Activated effector memory CD4-positive, alpha-beta T cell treated with Interleukin-2 at 50 U/mL for 16 hours (primary cell): ENCODE data around the gene RRP8.

ENCODE experiments used
- DNase-seq: peaks from one replicate; pipeline ENCODE4 v3.0.0-alpha.2; 2020

The RRP8 gene

GRCh38 chr11:6616596-6617250, 13.3 kb upstream of the RRP8 start:
- no peak for DNase-seq

GRCh38 chr11:6615882-6616585, 12.6 kb upstream of the RRP8 start:
- no peak for DNase-seq

DNA sequence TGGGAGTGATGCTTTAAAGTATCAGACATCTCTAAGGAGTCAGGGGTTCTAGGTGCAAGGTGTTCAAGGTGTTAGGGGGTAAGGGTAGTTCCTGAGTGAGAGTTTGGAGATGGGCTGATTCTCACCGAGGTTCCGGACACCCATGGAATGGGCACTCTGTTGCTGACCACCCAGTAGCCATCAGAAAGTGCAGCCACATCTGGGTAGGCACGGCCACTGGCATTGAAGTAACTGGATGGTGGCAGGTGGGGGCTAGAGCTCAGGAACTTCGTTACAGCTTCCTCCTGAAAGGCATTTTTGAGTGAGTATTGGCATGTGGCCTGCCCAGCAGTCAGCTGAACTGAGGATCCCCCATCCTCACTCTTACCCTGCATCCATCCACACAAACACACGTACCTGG, 11.6 kb upstream of the RRP8 start:
- no peak for DNase-seq

DNA sequence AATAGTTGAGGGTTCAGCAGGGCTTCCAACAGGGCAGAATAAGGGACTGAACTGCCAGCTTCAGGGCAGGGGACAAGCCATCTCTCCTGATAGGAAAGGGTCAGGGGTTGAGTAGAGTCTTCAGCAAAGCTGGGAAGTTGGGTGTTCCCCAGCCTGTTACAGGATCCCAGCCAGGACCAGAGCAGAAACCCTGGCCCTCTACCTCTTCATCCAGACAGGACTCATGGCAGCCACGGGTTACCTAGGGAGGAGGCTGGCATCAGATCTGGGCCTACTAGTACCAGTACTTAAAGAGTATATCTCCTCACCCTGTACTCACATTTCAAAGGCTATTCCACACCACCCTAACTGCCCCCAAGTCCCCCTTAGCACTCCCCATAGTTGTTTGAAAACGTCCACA, 11.0 kb upstream of the RRP8 start:
- DNase-seq, result no peak

DNA sequence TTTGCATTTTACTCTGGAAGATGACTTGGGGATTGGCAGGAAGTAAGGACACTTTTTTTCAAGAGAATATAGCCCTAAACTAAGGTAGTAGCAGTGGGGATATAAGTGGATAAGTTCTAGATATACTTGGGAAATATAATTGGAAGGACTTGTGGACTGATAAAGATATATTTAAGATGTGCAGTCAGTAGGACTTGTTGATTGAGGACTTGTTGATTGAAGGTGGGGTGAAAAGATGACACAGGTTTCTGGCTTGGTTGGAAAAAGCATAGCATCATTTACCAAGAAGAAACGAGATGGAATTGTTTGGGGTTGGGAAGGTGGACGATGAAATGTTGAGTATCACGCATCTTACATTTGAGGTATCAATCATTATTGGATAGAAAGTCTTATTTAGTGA, 10.1 kb upstream of the RRP8 start:
- DNase-seq, result no peak

DNA sequence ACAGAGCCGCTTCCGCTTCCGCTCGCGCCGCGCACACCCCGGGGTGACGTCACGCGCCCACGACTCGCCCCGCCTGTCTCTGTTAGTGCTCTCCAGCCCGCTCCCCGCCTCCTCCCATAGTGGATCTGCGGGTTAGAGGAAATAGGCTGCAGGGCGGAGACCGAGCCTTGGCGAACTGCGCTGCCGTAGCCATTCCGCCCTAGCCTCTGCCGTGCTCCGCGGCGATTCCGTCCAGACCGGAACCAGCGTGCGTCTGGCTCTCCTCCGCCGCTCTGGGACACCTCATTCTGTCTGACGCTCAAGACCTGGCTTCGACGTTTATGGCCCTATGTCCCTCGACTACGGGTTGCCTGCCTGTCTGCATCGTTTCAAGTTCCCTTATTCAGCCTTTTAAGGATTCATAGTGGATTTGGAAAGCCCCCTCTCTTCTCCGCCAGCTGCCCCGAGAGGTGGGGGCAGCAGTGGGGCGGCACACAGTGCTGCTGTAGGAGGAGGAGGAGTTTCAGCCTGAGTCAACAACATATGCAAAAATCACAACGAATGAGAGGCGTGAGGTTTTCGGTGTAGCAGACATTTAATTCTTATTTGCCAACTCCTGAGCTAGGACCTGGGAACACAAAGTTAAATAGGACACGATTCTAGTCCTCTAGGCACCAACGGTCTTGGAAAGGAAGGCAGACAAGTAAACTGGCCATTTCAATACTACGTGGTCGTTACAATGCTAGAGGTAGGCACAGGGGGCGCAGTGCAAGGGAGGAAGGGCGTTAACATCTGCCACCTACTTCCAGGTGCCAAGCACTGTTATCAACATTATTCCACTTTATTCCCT, 9.0 kb upstream of the RRP8 start, which contains the start of gene TAF10:
Gene TAF10 (minus strand): TSS at position 4 of the 829 bp plus-strand sequence. CDS start 27 bp downstream, outside the sequence.
- peak; percentile 91 for DNase-seq

GRCh38 chr11:6611963-6612212, 8.5 kb upstream of the RRP8 start:
- no peak for DNase-seq

GRCh38 chr11:6611092-6611962, 7.9 kb upstream of the RRP8 start:
- no peak for DNase-seq

DNA sequence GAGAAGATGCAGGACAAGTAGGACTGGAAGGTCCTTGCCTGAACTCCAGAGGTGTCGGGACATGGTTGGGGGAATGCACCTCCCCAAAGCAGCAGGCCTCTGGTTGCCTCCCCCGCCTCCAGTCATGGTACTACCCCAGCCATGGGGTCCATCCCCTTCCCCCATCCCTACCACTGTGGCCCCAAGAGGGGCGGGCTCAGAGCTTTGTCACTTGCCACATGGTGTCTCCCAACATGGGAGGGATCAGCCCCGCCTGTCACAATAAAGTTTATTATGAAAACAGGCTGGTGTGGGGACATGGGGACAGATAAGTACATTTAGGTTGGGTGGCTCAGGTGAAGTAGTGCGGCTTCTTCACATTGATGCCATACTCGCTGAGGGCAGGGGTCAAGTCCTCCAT, 7.2 kb upstream of the RRP8 start:
- DNase-seq, result no peak

- DNase-seq, result no peak
Measured at GRCh38 chr11:6609502-6610015, 6.1 kb upstream of the RRP8 start.

GRCh38 chr11:6608726-6609501, 5.5 kb upstream of the RRP8 start:
- no peak for DNase-seq

DNA sequence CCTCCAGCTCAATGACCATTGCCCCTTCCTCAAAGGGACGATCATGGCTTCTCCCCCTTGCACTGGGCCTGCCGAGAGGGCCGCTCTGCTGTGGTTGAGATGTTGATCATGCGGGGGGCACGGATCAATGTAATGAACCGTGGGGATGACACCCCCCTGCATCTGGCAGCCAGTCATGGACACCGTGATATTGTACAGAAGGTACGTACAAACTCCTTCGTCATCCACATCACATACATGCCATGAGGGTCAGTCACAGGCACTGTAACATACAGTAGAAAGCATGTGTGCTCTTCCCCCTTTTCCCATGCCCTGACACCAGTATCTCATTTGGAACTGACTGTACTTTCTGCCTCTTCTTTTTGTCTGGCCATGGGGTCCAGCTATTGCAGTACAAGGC, 4.6 kb upstream of the RRP8 start:
- DNase-seq, result no peak

- DNase-seq, result no peak
Measured at GRCh38 chr11:6607190-6607795, 3.9 kb upstream of the RRP8 start.

DNA sequence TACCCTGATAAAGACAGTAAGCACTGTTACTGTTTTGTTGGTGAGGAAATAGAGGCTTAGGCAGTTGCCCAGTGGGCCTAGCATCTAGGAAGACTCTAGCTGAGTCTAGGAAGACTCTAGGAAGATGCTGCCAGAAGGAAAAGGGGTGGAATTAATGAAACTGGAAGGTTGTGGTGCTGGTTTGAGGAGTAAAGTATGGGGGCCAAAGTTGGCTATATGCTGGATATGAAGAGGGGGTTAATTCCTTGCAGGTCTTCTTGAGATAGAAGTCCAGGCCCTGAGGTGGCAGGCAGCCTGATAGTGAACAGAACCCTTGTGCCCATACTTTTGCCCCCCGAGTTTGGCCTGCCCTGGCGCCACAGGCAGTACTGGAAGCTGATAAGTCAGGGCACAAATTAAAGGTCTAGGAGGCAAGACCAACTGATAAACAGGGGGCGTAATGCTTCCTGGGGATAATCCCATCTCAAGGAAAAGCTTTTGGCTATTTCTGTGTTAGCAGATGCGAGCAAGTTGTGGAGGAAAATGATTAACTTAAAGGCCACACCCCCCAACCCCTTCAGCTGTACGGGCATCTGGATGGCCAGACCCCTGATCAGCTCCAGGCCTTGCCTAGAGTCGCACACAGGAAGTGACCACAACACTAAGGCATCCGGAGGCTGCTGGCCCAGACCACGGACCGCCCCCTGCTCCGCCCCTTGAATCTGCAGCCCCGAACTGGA, 3.2 kb upstream of the RRP8 start:
- no peak for DNase-seq

GRCh38 chr11:6604790-6605189, 1.4 kb upstream of the RRP8 start:
- DNase-seq, result no peak

- DNase-seq, result peak; percentile 42
Measured at GRCh38 chr11:6604081-6604626, 738 bp upstream of the RRP8 start.

DNA sequence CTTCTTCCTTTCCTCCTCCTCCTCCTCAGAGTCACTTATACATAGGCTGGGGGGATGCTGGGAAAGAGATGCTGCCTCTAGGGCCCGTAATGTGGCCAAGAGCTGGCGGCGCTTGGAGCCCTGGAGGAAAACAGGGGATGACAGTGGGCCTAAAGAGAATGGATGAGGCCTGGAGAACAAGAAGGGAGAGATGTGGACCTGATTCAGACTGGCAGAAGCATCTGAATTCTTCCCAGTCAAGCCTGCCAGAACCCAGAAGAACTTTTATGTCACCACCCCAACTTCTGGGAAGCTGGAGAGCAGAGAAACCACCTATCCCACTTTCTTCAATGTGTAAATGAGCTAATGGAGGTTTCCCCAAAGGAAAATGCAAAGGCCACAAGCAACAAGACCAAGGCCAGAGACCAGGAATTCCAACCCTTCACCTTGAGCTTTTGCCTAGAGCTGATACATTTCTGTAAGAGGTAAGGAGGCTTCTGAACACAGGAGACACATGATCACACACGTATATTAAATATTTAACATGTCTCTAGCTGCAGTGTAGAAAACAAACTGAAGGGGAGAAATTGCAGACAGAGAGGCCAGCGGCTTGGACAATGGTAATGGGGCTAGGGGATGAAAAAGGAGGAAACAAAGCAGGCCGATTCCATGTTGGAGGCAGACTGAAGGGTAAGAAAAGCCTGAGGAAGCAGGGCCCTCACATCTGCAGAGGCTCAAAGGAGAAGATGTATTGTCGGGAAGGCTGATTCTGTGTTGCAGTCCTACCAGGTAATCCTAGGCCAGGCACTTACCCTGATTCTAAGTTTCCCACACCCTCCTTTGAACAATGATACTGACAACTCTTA, 1.1 kb downstream of the RRP8 start:
- DNase-seq, result no peak

DNA sequence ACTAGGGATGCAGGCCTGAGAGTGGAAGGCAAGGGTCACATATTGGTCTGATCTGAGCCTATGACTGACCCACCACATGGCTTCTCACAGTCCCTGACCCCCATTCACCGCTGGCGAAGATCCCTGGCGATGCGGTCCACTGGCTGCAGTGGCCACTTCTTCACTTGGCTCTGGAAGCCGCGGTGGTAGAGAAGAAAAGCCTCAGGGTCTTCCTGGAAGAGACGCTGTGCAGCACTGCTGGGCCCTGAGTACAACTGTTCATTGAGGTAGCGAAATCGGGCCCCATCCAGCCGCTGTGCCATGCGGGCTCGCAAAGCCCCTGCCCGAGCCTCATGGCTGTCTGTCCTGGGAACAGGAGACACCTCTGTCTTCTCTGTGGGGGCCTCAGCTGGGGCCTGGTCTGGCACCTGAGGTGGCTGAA, 2.4 kb downstream of the RRP8 start:
- no peak for DNase-seq

GRCh38 chr11:6599881-6600390, 3.5 kb downstream of the RRP8 start:
- no peak for DNase-seq
